Measurements from ENCODE around the gene ASH1L. TPM values are rescaled to one million over a fixed set of nuclear protein-coding genes. Genes with fewer than 3 reads are reported as not detected.

The ASH1L gene
- total and polyA plus RNA-seq, 2 donors (not counting 3 experiments of a cell fraction or from before 2014, with no cell fraction given): 11.6 to 29.2 TPM

- intact Hi-C loops (cut with micrococcal nuclease) (no loop called here), dilution Hi-C loops (cut with MboI; ENCODE audit: extremely low pct_ligation_motif_present, low sequenced_read_pairs) (no loop called here)
- Histone ChIP-seq H3K79me2 (ENCODE audit: control insufficient read depth, insufficient read depth, low read length) (peaks cover 5% of the 10 kb centered on the region), H2AFZ (ENCODE audit: low read depth, low read length) (no peak overlapping the region), H4K20me1 (replicated peaks; ENCODE audit: control insufficient read depth, extremely low read depth, insufficient read depth, low read length) (no peaks in the 10 kb centered on the region), H3K27ac (ENCODE audit: insufficient read depth, low read depth, low read length) (no peak overlapping the region), H3K4me3 (replicated peaks in 1 of 3; ENCODE audit: insufficient read depth in 1 of 3, low read depth in 1 of 3, low read length in 3 of 3) (no peak overlapping the region), H3K9ac (replicated peaks; ENCODE audit: extremely low read depth, insufficient read depth, low read length) (no peak overlapping the region), H3K9me3 (replicated peaks; ENCODE audit: control insufficient read depth, insufficient read depth, low read length) (no peaks in the 10 kb centered on the region), H3K27me3 (ENCODE audit: control insufficient read depth in 2 of 2, insufficient read depth in 2 of 2, low read length in 2 of 2) (no peaks in the 10 kb centered on the region), H3K4me2 (ENCODE audit: insufficient read depth, low read length) (no peak overlapping the region), H3K9me1 (replicated peaks; ENCODE audit: control insufficient read depth, extremely low read depth, insufficient read depth, low read length) (no peaks in the 10 kb centered on the region), H3K36me3 (ENCODE audit: control insufficient read depth in 2 of 2, extremely low read depth in 1 of 2, insufficient read depth in 2 of 2, low read length in 2 of 2) (peaks cover 23% of the 10 kb centered on the region in 2 experiments), H3K4me1 (ENCODE audit: control insufficient read depth, extremely low read depth, insufficient read depth, low read length) (peaks cover 34% of the 10 kb centered on the region)
- ChIA-PET POLR2A (no interaction called here), CTCF (interaction anchor here (7.2 kb wide), 1 partner anchor 69 kb away, joined by 115 read pairs; no protein-coding TSS in a partner anchor)
- no peak for FAIRE-seq
- no peak for DNase-seq (ENCODE audit: low read depth, low spot score)
- BruUV-seq (replicated peaks): no TSS peak
- TF ChIP-seq POLR2AphosphoS5 (IDR thresholded peaks at IDR 0.05; ENCODE audit: insufficient read depth, low read depth, low read length) (no peak), POLR2A (IDR thresholded peaks at IDR 0.05; ENCODE audit: low read depth, low read length) (peak; percentile 35), JUN (IDR thresholded peaks at IDR 0.05; ENCODE audit: borderline replicate concordance, insufficient read depth, insufficient read length, low read depth) (no peak)
These were observed 243.1 kb downstream of the ASH1L start for GRCh38 chr1:155319536-155319935.

- dilution Hi-C loops (cut with MboI; ENCODE audit: extremely low pct_ligation_motif_present, low sequenced_read_pairs): no loop called here
- intact Hi-C loops (cut with micrococcal nuclease): no loop called here
- CTCF ChIA-PET: interaction anchor here (0.8 to 1.0 kb wide), 2 partner anchors 40 to 67 kb away, joined by 3 read pairs; no protein-coding TSS in a partner anchor
These were observed 244.5 kb downstream of the ASH1L start for GRCh38 chr1:155318082-155318481.

More at GRCh38 chr1:155318082-155318481, 244.5 kb downstream of the ASH1L start:
- no peak for DNase-seq (ENCODE audit: low read depth, low spot score)
- Histone ChIP-seq H3K9me1 (replicated peaks; ENCODE audit: control insufficient read depth, extremely low read depth, insufficient read depth, low read length) (no peaks in the 10 kb centered on the region), H3K9me3 (replicated peaks; ENCODE audit: control insufficient read depth, insufficient read depth, low read length) (no peaks in the 10 kb centered on the region), H3K4me3 (replicated peaks in 1 of 3; ENCODE audit: insufficient read depth in 1 of 3, low read depth in 1 of 3, low read length in 3 of 3) (no peak overlapping the region), H4K20me1 (replicated peaks; ENCODE audit: control insufficient read depth, extremely low read depth, insufficient read depth, low read length) (no peaks in the 10 kb centered on the region), H2AFZ (ENCODE audit: low read depth, low read length) (no peak overlapping the region), H3K79me2 (ENCODE audit: control insufficient read depth, insufficient read depth, low read length) (peaks cover 13% of the 10 kb centered on the region), H3K4me2 (ENCODE audit: insufficient read depth, low read length) (no peak overlapping the region), H3K36me3 (ENCODE audit: control insufficient read depth in 2 of 2, extremely low read depth in 1 of 2, insufficient read depth in 2 of 2, low read length in 2 of 2) (peaks cover 29 to 30% of the 10 kb centered on the region in 2 experiments), H3K4me1 (ENCODE audit: control insufficient read depth, extremely low read depth, insufficient read depth, low read length) (peaks cover 31% of the 10 kb centered on the region), H3K27ac (ENCODE audit: insufficient read depth, low read depth, low read length) (no peak overlapping the region), H3K9ac (replicated peaks; ENCODE audit: extremely low read depth, insufficient read depth, low read length) (no peak overlapping the region), H3K27me3 (ENCODE audit: control insufficient read depth in 2 of 2, insufficient read depth in 2 of 2, low read length in 2 of 2) (no peaks in the 10 kb centered on the region)
- TF ChIP-seq EZH2 (IDR thresholded peaks at IDR 0.05; ENCODE audit: borderline replicate concordance, low read depth, low read length, severe bottlenecking) (no peak), JUN (IDR thresholded peaks at IDR 0.05; ENCODE audit: borderline replicate concordance, insufficient read depth, insufficient read length, low read depth) (no peak), CTCF (IDR thresholded peaks at IDR 0.05; ENCODE audit: extremely low read depth in 1 of 2, insufficient read depth in 1 of 2, low read depth in 1 of 2, low read length in 2 of 2) (no peak), POLR2A (IDR thresholded peaks at IDR 0.05; ENCODE audit: low read depth, low read length) (no peak), GATA2 (IDR thresholded peaks at IDR 0.05; ENCODE audit: insufficient read depth, insufficient read length, low read depth, low read length) (no peak), FOS (IDR thresholded peaks at IDR 0.05; ENCODE audit: borderline replicate concordance, insufficient read depth, low read length) (no peak), MYC (IDR thresholded peaks at IDR 0.05; ENCODE audit: low read depth, low read length) (no peak)
- POLR2A ChIA-PET: interaction anchor here (0.6 kb wide), 1 partner anchor 242 kb away, joined by 3 read pairs; no protein-coding TSS in a partner anchor
- FAIRE-seq: no peak
- BruUV-seq (replicated peaks): no TSS peak

Measured in endothelial cell of umbilical vein (primary cell).